CD4-positive, alpha-beta T cell (primary cell): ENCODE results near the gene IFT43. TPM values are rescaled to one million over a fixed set of nuclear protein-coding genes. Genes with fewer than 3 reads are reported as not detected.
A peak's percentile ranks its signal among the peaks of the same experiment; 100 is the strongest.

Experiments
- ATAC-seq: fragments of 200-7000 bp; cut with Tn5 transposase; one replicate; pipeline ENCODE4 v1.10.0; 2022; ENCODE audit warnings: mild to moderate bottlenecking; ENCODE audit not compliant: poor library complexity
- CTCF ChIA-PET: fragments of 350-600 bp; sonication (Branson Sonifier 250); formaldehyde crosslinking; loops from one replicate; lab custom pipeline; 2021; ENCODE audit warnings: antibody characterized with exemption, inconsistent platforms; lab: Charles Lee
- POLR2A ChIA-PET: fragments of 350-600 bp; sonication (Branson Sonifier 250); formaldehyde crosslinking; loops from one replicate; lab custom pipeline; 2021; ENCODE audit warnings: antibody characterized with exemption, inconsistent platforms; lab: Charles Lee
- DNase-seq, 14 experiments: peaks; one replicate each; pipeline ENCODE4 v3.0.0-alpha.2; 2013 to 2020; ENCODE audit warnings: mixed read lengths in 2 of 14
- H3K27ac ChIP-seq, 2 donors: one replicate each; pipeline versions ENCODE4 v1.5.1 to v1.7.0; 2013; ENCODE audit warnings: low read length in 2 of 2, low read depth in 1 of 2, mild to moderate bottlenecking in 1 of 2
- H3K27me3 ChIP-seq, 2 experiments: 1 replicate in 1 of 2; 2 replicates in 1 of 2; pipeline versions ENCODE4 v1.6.1 to v1.7.0; 2013; ENCODE audit warnings: low read length in 2 of 2, control low read depth in 1 of 2, mild to moderate bottlenecking in 1 of 2, moderate library complexity in 1 of 2; ENCODE audit not compliant: insufficient read depth in 2 of 2, control insufficient read depth in 1 of 2
- H3K36me3 ChIP-seq: one replicate; pipeline ENCODE4 v1.6.1; 2013; ENCODE audit warnings: low read length, control low read depth; ENCODE audit not compliant: insufficient read depth
- H3K4me1 ChIP-seq: one replicate; pipeline ENCODE4 v1.6.1; 2013; ENCODE audit warnings: low read length, control low read depth; ENCODE audit not compliant: insufficient read depth
- H3K4me3 ChIP-seq: one replicate; pipeline ENCODE4 v1.5.1; 2013; ENCODE audit warnings: mild to moderate bottlenecking, low read length, moderate library complexity
- H3K9me3 ChIP-seq, 2 experiments: 1 replicate in 1 of 2; 2 replicates in 1 of 2; pipeline versions ENCODE4 v1.6.1 to v1.7.0; 2013; ENCODE audit warnings: low read length in 2 of 2, mild to moderate bottlenecking in 2 of 2, control low read depth in 1 of 2, moderate library complexity in 1 of 2; ENCODE audit not compliant: control insufficient read depth in 1 of 2, insufficient read depth in 1 of 2
- H3K27ac Mint-ChIP-seq: one replicate; pipeline ENCODE4 v1.8.0; 2020; ENCODE audit warnings: mixed read lengths
- H3K27me3 Mint-ChIP-seq: one replicate; pipeline ENCODE4 v1.8.0; 2021; ENCODE audit warnings: mixed read lengths
- H3K36me3 Mint-ChIP-seq: one replicate; pipeline ENCODE4 v1.8.0; 2021; ENCODE audit warnings: low read depth, mixed read lengths
- H3K4me1 Mint-ChIP-seq: one replicate; pipeline ENCODE4 v1.8.0; 2021; ENCODE audit warnings: low read depth, mixed read lengths
- H3K4me3 Mint-ChIP-seq: one replicate; pipeline ENCODE4 v1.8.0; 2020; ENCODE audit warnings: mild to moderate bottlenecking, mixed read lengths
- H3K9me3 Mint-ChIP-seq: one replicate; pipeline ENCODE4 v1.8.0; 2020; ENCODE audit warnings: mixed read lengths
- intact Hi-C, 2 experiments: fragments of 100-400 bp; cut with DNase I in 1 of 2; cut with micrococcal nuclease in 1 of 2; formaldehyde crosslinking; loops; one replicate each; pipeline versions ENCODE4 v1.15.1 to v1.9.0; 2023 to 2025; cut with DNase I, micrococcal nuclease
- total RNA-seq, 174 experiments: library from RNA in 2 of 174; stranded (reverse) in 2 of 174; gene quantifications; one replicate each; pipeline ENCODE4 v1.2.3 and lab custom pipeline; 2021 to 2026
- TF ChIP-seq, protein P1 (sequence below): fragments of 200-600 bp; IDR thresholded peaks from one replicate; pipeline ENCODE4 v1.8.0; 2022; ENCODE audit warnings: antibody characterized with exemption, mild to moderate bottlenecking

Gene IFT43
- total RNA-seq, 2 experiments from 2014 or later, result 10.0 to 11.1 TPM

- Mint-ChIP-seq H3K27ac (peak within 1 kb of the TSS; percentile 83), H3K4me3 (peak within 1 kb of the TSS; percentile 93), H3K27me3 (no peaks in the 10 kb centered on the region), H3K36me3 (peaks cover 4% of the 10 kb centered on the region), H3K4me1 (peaks cover 56% of the 10 kb centered on the region), H3K9me3 (no peaks in the 10 kb centered on the region)
- intact Hi-C loops, result loop anchor here (1.0 to 10.0 kb wide), 7 partner anchors 75 to 1476 kb away; partner anchors contain the start of genes AHSA1 (in 1 of the 2), CIPC (in 1 of the 2), FLVCR2 (in 1 of the 2) and GPATCH2L (in 1 of the 2)
- Histone ChIP-seq H3K4me3 (peak within 1 kb of the TSS; percentile 58), H3K36me3 (no peaks in the 10 kb centered on the region), H3K9me3 (no peaks in the 10 kb centered on the region), H3K4me1 (peaks cover 56% of the 10 kb centered on the region), H3K27me3 (no peaks in the 10 kb centered on the region), H3K27ac (peak within 1 kb of the TSS; percentile 40 to 43)
- DNase-seq (peak; percentile 39 to 84 (median 60)), ATAC-seq (peak; percentile 57)
- POLR2A ChIA-PET, result interaction anchor here (1.0 to 1.8 kb wide), 3 partner anchors 75 to 321 kb away, joined by 5 to 20 read pairs (median 14); partner anchors contain the start of genes ERG28 and TTLL5
- TF ChIP-seq, protein P1, sequence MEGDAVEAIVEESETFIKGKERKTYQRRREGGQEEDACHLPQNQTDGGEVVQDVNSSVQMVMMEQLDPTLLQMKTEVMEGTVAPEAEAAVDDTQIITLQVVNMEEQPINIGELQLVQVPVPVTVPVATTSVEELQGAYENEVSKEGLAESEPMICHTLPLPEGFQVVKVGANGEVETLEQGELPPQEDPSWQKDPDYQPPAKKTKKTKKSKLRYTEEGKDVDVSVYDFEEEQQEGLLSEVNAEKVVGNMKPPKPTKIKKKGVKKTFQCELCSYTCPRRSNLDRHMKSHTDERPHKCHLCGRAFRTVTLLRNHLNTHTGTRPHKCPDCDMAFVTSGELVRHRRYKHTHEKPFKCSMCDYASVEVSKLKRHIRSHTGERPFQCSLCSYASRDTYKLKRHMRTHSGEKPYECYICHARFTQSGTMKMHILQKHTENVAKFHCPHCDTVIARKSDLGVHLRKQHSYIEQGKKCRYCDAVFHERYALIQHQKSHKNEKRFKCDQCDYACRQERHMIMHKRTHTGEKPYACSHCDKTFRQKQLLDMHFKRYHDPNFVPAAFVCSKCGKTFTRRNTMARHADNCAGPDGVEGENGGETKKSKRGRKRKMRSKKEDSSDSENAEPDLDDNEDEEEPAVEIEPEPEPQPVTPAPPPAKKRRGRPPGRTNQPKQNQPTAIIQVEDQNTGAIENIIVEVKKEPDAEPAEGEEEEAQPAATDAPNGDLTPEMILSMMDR, result no peak
- CTCF ChIA-PET, result interaction anchor here (0.5 to 4.0 kb wide), 10 partner anchors 9 to 404 kb away, joined by 3 to 52 read pairs (median 4); partner anchors contain the start of genes ERG28 and TTLL5
Measured at GRCh38 chr14:75981426-75982265, 3.9 kb upstream of the IFT43 start, which contains the start of gene TGFB3. TSS of gene TGFB3 (minus strand) at chr14:75981995. CDS start at chr14:75980893, 1,102 bp downstream.

GRCh38 chr14:75982266-75983018 is 3.1 kb upstream of the IFT43 start:
- peak overlapping the region; percentile 93 for H3K4me3 Mint-ChIP-seq
- intact Hi-C loops, result loop anchor here (1.0 to 10.0 kb wide), 7 partner anchors 76 to 1475 kb away; partner anchors contain the start of genes AHSA1 (in 1 of the 2), CIPC (in 1 of the 2), FLVCR2 (in 1 of the 2) and GPATCH2L (in 1 of the 2)
- no peaks in the 10 kb centered on the region for H3K27me3 Mint-ChIP-seq

More at GRCh38 chr14:75982266-75983018, 3.1 kb upstream of the IFT43 start:
- Mint-ChIP-seq H3K9me3 (no peaks in the 10 kb centered on the region), H3K4me1 (peaks cover 58% of the 10 kb centered on the region), H3K27ac (peak overlapping the region; percentile 83), H3K36me3 (peaks cover 4% of the 10 kb centered on the region)
- Histone ChIP-seq H3K36me3 (no peaks in the 10 kb centered on the region), H3K4me3 (peak overlapping the region; percentile 58), H3K27me3 (no peaks in the 10 kb centered on the region), H3K4me1 (peaks cover 57% of the 10 kb centered on the region), H3K9me3 (no peaks in the 10 kb centered on the region), H3K27ac (peak overlapping the region; percentile 40 to 43)
- ATAC-seq (peak; percentile 69), DNase-seq (peak; percentile 64 to 89 (median 73))
- TF ChIP-seq, protein P1, result peak; percentile 61
- ChIA-PET CTCF (interaction anchor here (0.5 to 4.0 kb wide), 15 partner anchors 11 to 405 kb away, joined by 3 to 52 read pairs (median 4); partner anchors contain the start of genes ERG28, GPATCH2L and TTLL5), POLR2A (interaction anchor here (0.6 to 1.8 kb wide), 6 partner anchors 68 to 404 kb away, joined by 3 to 20 read pairs (median 5); partner anchors contain the start of genes ERG28, FLVCR2, GPATCH2L and TTLL5)
